ENCODE results near the gene CCL21.

- TF ChIP-seq CTCF (IDR thresholded peaks at IDR 0.05; ENCODE audit: low read length): peak; percentile 99
- TF ChIP-seq EZH2 (IDR thresholded peaks at IDR 0.05; ENCODE audit: borderline replicate concordance, low read length): no peak
Measured at GRCh38 chr9:34701769-34702736, 7.9 kb downstream of the CCL21 start.

Data from OCI-LY1 (cell line).